Mesodermal cell (in vitro differentiated cells): ENCODE results near the gene CCDC97.
A peak's percentile ranks its signal among the peaks of the same experiment; 100 is the strongest.
"Not testable (repeated sequence)": the region's sequence is repeated elsewhere in the genome, so short reads cannot be mapped to it uniquely, and the experiment has no call there.

Experiments used
- H3K27ac ChIP-seq: 2 replicates; pipeline ENCODE4 v1.7.0; 2013; ENCODE audit warnings: mild to moderate bottlenecking, low read depth, low read length, moderate library complexity; ENCODE audit not compliant: severe bottlenecking
- H3K36me3 ChIP-seq: 2 replicates; pipeline ENCODE4 v1.7.1; 2013; ENCODE audit warnings: mild to moderate bottlenecking, low read length, moderate library complexity; ENCODE audit not compliant: control insufficient read depth, insufficient read depth
- H3K4me1 ChIP-seq: one replicate; pipeline ENCODE4 v1.7.1; 2013; ENCODE audit warnings: mild to moderate bottlenecking, low read length; ENCODE audit not compliant: insufficient read depth, control insufficient read depth, poor library complexity, severe bottlenecking
- H3K4me3 ChIP-seq: 2 replicates; pipeline ENCODE4 v1.7.0; 2013; ENCODE audit warnings: low read length, control low read depth, mild to moderate bottlenecking; ENCODE audit not compliant: insufficient read depth, poor library complexity, severe bottlenecking; ENCODE audit errors: extremely low read depth
- H3K9me3 ChIP-seq: 2 replicates; pipeline ENCODE4 v1.7.1; 2013; ENCODE audit warnings: mild to moderate bottlenecking, low read length, moderate library complexity; ENCODE audit not compliant: control insufficient read depth
- WGBS, 2 experiments: methylation state at CpG; one replicate each; pipeline ENCODE4 v1.1.5; 2013; ENCODE audit warnings: missing lambda C conversion rate in 2 of 2; ENCODE audit not compliant: insufficient coverage in 2 of 2; 5-methylcytosine and 5-hydroxymethylcytosine counted together

The CCDC97 gene

DNA sequence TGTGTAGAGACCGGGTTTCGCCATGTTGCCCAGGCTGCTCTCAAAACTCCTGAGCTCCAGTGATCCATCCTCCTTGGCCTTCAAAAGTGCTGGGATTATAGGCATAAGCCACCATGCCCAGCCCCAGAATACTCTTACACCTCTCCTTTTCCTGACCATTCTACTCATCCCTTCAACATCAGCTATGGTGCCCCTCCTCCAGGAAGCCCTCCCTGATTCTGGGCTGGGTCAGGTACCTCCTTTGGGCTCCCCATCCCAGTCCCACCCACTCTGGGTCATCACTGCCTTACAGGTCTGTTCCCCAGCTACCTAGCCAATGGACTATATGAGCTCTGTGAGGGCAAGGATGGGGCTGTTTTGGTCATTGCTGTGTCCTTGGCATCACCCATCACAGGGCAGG, 34.2 kb downstream of the CCDC97 start:
- H3K4me1 ChIP-seq: peaks cover 3% of the 10 kb centered on the region
- peaks cover 88% of the 10 kb centered on the region for H3K36me3 ChIP-seq
- 100% methylated on average over 2 of the region's 2 CpGs; no CpG with 5 or more reads in 1 of the 2 experiments for WGBS, 2 experiments
- H3K27ac ChIP-seq: no peak overlapping the region
- no peaks in the 10 kb centered on the region for H3K9me3 ChIP-seq
- no peak overlapping the region for H3K4me3 ChIP-seq

DNA sequence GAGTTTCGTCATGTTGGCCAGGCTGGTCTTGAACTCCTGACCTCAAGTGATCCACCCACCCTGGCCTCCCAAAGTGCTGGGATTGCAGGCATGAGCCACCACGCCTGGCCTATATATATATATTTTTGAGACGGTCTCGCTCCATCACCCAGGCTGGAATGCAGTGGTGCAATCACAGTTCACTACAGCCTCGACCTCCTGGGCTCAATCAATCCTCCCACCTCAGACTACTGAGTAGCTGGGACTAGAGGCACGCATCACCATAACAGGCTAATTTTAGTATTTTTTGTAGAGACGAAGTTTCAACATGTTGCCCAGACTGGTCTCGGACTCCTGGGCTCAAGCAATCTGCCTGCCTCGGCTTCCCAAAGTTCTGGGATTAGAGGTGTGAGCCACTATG, 36.9 kb downstream of the CCDC97 start:
- H3K27ac ChIP-seq, H3K9me3 ChIP-seq, H3K4me3 ChIP-seq, H3K4me1 ChIP-seq: not testable (repeated sequence)
- WGBS, 2 experiments: 82 to 95% methylated on average over 3 to 8 of the region's 9 CpGs
- peaks cover 83% of the 10 kb centered on the region for H3K36me3 ChIP-seq

DNA sequence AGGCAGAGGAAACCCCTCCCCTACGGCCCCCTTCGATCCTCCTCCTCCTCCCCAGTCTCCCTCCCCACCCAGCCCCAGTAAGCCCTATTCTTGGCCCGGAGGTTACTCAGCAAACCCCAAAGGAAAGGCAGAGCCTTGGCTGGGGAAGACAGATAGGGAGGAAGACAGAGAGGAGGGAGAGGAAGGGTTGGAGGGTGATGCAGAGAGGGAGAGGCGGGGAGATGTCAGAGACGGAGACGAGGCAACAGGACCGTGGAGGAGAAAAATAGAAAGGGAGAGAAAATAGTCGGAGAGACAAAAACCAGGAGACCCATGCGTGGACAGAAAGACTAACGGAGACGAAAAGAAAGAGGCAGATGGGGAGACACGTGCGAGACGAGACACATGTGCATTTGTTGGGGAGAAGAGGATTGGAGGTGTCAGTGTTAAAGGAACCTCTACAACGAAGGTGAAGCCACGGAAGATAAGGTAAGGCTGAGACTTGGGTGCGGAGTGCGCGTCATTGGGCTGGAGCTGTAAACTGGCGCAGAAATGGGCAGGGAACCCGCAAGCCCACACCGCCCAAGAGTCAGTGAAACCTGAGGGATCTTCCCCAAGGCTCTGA, 40.9 kb downstream of the CCDC97 start:
- WGBS, 2 experiments: 4 to 5% methylated on average over 16 to 21 of the region's 22 CpGs
- Histone ChIP-seq H3K27ac (no peak overlapping the region), H3K4me1 (peaks cover 6% of the 10 kb centered on the region), H3K4me3 (peak overlapping the region; percentile 96), H3K9me3 (no peaks in the 10 kb centered on the region), H3K36me3 (peaks cover 49% of the 10 kb centered on the region)

DNA sequence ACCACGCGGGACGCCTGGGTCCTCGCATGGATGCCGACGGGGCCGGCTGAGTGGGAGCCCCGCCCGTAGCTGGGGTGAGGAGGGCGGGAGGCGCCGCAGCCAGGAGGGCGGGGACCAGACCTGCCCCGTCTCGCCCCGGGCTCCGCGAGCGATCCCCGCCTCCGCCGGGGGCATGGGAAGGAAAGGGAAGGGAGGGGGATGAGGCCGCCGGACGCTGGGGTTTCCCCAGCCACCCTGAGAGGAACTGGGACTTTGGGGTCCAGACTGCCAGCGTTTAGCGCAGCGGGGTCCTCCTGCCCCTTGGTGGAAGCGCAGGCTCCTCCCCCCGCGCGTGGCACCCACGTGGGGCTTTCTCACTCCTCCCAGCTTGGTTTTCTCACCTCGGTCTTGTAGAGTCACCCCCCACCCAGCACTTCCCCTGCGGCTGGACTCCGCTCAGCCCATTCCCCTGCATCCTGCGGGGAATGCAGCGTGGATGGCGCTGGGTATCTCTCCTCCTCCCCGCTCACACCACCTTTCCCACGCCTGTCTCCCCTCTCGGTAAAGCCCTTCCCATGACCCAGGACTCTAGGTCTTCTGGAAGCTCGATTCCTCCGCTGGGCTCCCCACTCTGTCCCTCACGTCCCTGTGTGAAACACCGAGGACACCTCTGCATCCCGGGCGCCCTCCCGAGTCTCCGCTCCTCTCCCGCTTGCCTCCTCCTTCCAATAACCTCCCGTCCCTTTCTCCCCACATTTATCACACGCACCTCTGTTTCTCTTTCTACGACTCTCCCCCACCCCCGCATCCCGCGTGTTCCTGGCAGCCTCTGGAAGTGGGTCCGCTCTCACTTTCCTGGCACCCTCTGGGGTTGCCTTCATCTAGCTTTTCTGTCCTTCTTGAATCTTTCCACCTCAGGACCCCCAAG, 41.6 kb downstream of the CCDC97 start:
- WGBS, 2 experiments: 0 to 1% methylated on average over 42 to 48 of the region's 58 CpGs
- H3K9me3 ChIP-seq: no peaks in the 10 kb centered on the region
- H3K4me1 ChIP-seq: peaks cover 6% of the 10 kb centered on the region
- H3K4me3 ChIP-seq: peak overlapping the region; percentile 96
- H3K36me3 ChIP-seq: peaks cover 42% of the 10 kb centered on the region
- H3K27ac ChIP-seq: no peak overlapping the region

DNA sequence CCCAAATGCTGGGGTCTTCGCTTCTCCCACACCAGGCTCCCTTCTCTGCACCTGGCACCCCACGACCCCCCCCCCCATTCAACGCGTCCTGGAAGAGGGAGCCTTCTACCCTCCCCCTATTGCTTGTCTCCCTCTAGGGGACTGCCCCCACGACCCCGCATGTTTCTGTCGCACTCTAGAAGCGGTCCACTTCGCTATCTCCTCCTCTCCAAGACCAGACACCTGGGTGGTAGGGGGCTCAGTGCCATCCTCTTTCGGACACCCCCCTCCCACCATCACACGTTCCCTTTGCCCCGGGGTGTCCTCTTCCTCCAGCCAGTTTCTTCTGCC, 42.3 kb downstream of the CCDC97 start:
- peaks cover 35% of the 10 kb centered on the region for H3K36me3 ChIP-seq
- 2% methylated on average over 8 of the region's 12 CpGs; no CpG with 5 or more reads in 1 of the 2 experiments for WGBS, 2 experiments
- peaks cover 6% of the 10 kb centered on the region for H3K4me1 ChIP-seq
- no peaks in the 10 kb centered on the region for H3K9me3 ChIP-seq
- H3K27ac ChIP-seq: no peak overlapping the region
- peak overlapping the region; percentile 96 for H3K4me3 ChIP-seq

DNA sequence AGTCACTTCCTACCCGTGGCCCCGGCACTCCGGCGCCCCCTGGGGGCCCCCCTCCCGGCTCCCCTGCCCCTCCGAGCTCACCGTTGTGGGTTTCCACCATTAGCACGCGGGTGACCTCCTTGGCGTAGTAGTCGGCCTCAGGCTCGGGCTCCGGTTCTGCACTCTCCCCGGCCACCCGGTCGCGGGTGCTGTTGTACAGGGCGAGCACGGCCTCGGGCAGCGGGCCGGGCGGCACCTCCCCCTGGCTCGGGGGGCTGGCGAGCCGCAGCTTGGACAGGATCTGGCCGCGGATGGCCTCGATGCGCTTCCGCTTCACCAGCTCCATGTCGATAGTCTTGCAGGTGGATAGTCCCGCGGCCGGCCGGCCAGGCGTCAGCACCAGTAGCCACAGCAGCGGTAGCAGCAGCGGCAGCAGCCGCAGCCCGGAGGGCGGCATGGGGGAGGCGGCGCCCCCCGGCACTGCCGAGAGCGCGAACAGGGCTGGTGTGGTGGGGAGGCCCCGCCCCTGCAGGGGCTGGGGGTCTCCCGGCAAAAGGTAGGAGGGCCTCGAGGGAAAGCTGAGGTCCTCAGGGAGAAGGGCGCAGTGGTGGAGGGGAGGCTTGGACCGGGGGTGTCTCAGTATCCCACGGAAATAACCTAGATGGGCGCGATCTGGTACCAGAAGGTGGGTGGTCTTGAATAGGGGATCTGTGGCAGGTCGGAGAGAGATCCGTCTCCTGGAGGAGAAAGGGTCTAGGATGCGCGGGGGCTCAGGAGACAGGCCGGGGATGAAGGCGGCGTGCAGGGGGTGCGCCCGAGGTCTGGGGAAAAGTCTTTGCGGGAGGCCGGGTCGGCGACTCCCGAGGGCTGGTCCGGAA, 42.9 kb downstream of the CCDC97 start:
- WGBS, 2 experiments: 0% methylated on average over 52 to 62 of the region's 71 CpGs
- H3K27ac ChIP-seq: no peak overlapping the region

DNA sequence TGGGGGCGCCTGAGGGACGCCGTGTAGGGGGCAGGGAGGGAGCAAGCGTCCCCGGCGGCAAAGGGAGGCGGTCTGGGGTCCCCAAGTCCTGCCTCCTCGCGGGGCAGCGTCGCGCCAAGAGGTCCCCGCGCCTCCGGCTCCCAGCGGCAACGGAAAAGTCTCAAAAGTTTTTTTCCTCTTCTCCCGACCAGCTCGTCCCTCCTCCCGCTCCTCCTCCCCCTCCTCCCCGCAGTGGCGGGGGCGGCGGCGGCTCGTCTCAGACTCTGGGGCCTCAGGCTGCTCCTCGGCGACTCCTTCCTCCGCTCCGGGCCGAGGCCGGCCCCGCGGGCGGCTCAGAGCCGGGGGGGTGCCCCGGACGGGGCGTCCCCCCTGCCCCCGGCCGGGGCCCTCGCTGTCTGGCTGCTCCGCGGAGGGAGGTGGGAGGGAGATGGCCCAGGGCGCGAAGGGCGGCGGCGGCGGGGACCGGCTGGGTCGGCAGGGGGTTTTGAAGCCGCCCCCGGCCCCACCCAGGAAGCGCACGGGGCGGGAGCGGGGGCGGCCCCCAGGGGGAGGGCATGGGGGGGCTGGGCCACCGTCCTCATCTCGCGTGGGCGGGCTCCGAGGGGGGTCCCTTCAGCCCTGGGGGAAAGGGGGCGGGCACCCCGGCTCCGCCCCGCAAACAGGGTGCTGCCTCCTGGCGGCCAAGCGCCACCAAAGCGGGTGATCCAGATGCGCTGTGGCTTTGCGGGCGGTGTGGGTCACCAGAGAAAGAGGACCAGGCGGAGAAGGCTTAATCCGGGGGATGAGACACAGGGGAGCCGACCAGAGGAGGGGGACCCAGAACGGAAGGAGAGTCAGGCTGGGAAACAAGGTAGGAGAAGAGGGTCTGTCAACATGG, 43.7 kb downstream of the CCDC97 start, which contains the start of gene TGFB1:
TGFB1 (minus strand) TSS at position 457 of the 877 bp plus-strand sequence. CDS start 878 bp downstream, outside the sequence.
- peaks cover 24% of the 10 kb centered on the region for H3K36me3 ChIP-seq
- H3K27ac ChIP-seq: no peak within 1 kb of the TSS
- peaks cover 6% of the 10 kb centered on the region for H3K4me1 ChIP-seq
- H3K9me3 ChIP-seq: no peaks in the 10 kb centered on the region
- H3K4me3 ChIP-seq: peak within 1 kb of the TSS; percentile 96
- 0 to 2% methylated on average over 26 to 41 of the region's 78 CpGs for WGBS, 2 experiments

More for the DNA sequence above, 42.9 kb downstream of the CCDC97 start:
- H3K9me3 ChIP-seq: no peaks in the 10 kb centered on the region
- peaks cover 6% of the 10 kb centered on the region for H3K4me1 ChIP-seq
- peak overlapping the region; percentile 96 for H3K4me3 ChIP-seq
- peaks cover 31% of the 10 kb centered on the region for H3K36me3 ChIP-seq

DNA sequence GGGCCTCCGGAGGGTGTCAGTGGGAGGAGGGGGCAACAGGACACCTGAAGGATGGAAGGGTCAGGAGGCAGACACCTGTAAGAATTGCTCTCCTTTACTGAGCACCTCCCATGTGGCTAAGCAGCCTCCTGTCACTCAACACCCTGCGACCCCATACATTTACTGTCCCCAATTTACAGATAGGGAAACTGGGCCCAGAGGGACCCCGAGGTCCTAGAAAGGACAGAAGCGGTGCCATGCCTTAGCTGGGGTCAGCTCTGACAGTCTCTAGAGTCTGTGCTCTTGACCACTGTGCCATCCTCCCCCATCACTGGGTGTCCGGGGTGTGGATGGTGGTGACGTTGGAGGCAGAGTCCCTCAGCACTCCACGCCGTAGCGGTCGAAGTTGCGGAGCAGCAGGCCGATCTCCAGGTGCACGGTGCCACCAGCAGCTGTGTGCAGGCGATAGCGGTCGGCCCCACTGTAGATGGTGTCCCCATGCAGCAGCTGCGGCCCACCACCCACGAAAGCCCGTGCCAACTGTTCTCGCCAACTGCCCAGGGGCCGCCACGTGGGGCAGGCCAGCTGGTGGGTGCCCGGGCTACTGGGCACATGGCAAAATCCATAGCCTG, 44.5 kb downstream of the CCDC97 start:
- Histone ChIP-seq H3K4me3 (peak overlapping the region; percentile 96), H3K4me1 (peaks cover 6% of the 10 kb centered on the region), H3K27ac (no peak overlapping the region), H3K36me3 (peaks cover 16% of the 10 kb centered on the region), H3K9me3 (no peaks in the 10 kb centered on the region)
- WGBS, 2 experiments: 92 to 94% methylated on average over 21 to 22 of the region's 23 CpGs

- no peak overlapping the region for H3K4me3 ChIP-seq
- peaks cover 11% of the 10 kb centered on the region for H3K36me3 ChIP-seq
- no peak overlapping the region for H3K27ac ChIP-seq
- 85 to 90% methylated on average over 1 of the region's 1 CpG for WGBS, 2 experiments
- H3K4me1 ChIP-seq: peaks cover 2% of the 10 kb centered on the region
- no peaks in the 10 kb centered on the region for H3K9me3 ChIP-seq
Observed at GRCh38 chr19:41355035-41355434, 45.1 kb downstream of the CCDC97 start.
